Sigmoid colon (tissue), 3 donors: Measurements from ENCODE around the gene TCF7.

Source experiments
- POLR2A ChIP-seq, 2 donors: fragments of 450-650 bp; IDR thresholded peaks; one replicate each; pipeline ENCODE4 v1.6.1; 2016; ENCODE audit warnings: antibody characterized with exemption in 2 of 2, mild to moderate bottlenecking in 2 of 2, moderate library complexity in 2 of 2
- TF ChIP-seq, protein P1 (sequence below), 4 experiments: fragments of 450-650 bp in 3 of 4; fragments of 200-600 bp in 1 of 4; IDR thresholded peaks; one replicate each; pipeline ENCODE4 v1.5.1; 2016 to 2019; ENCODE audit warnings: antibody characterized with exemption in 4 of 4, mild to moderate bottlenecking in 3 of 4, moderate library complexity in 2 of 4

DNA sequence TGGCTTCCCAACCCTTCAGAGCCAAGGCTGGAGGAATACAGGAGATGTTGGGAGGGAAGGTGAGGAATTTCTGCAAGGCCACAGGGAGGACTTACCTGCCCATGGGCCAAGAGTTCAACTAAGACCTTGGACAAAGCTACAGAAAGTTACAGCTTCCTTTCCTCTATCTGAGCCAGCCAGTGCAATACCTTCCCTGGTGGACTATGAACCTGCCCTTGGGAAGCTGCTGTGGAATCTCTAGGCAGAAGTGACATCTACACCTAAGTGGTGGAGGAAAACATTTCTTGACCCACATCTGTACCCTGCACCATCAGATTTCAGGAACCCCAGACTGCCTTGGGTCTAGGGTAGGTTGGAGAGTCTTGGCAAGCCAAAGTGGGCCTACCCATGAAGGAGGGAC, 69.0 kb downstream of the TCF7 start:
- TF ChIP-seq, protein P1, sequence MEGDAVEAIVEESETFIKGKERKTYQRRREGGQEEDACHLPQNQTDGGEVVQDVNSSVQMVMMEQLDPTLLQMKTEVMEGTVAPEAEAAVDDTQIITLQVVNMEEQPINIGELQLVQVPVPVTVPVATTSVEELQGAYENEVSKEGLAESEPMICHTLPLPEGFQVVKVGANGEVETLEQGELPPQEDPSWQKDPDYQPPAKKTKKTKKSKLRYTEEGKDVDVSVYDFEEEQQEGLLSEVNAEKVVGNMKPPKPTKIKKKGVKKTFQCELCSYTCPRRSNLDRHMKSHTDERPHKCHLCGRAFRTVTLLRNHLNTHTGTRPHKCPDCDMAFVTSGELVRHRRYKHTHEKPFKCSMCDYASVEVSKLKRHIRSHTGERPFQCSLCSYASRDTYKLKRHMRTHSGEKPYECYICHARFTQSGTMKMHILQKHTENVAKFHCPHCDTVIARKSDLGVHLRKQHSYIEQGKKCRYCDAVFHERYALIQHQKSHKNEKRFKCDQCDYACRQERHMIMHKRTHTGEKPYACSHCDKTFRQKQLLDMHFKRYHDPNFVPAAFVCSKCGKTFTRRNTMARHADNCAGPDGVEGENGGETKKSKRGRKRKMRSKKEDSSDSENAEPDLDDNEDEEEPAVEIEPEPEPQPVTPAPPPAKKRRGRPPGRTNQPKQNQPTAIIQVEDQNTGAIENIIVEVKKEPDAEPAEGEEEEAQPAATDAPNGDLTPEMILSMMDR (IDR thresholded peaks at IDR 0.05) = no peak
- TF ChIP-seq POLR2A (IDR thresholded peaks at IDR 0.05) = no peak
